Mucosa of descending colon (tissue), 3 donors: ENCODE data around the gene ALDH5A1. TPM values are rescaled to one million over a fixed set of nuclear protein-coding genes. Genes with fewer than 3 reads are reported as not detected.

Experiments used
- ATAC-seq: fragments of 200-7000 bp; cut with Tn5 transposase; one replicate; pipeline ENCODE4 v1.9.1; 2020; ENCODE audit warnings: mild to moderate bottlenecking, moderate library complexity
- DNase-seq, 3 donors: peaks; one replicate each; pipeline ENCODE4 v3.0.0-alpha.2; 2020
- H3K36me3 ChIP-seq: fragments of 200-600 bp; one replicate; pipeline ENCODE4 v1.8.0; 2021; ENCODE audit warnings: low read depth, mild to moderate bottlenecking
- H3K4me1 ChIP-seq: fragments of 200-600 bp; one replicate; pipeline ENCODE4 v1.8.0; 2021; ENCODE audit warnings: low read depth, mild to moderate bottlenecking
- H3K4me3 ChIP-seq: fragments of 200-600 bp; one replicate; pipeline ENCODE4 v1.8.0; 2021; ENCODE audit warnings: mild to moderate bottlenecking
- H3K9me3 ChIP-seq: fragments of 200-600 bp; one replicate; pipeline ENCODE4 v1.8.0; 2021; ENCODE audit warnings: mild to moderate bottlenecking
- CTCF ChIP-seq: fragments of 200-600 bp; IDR thresholded peaks from one replicate; pipeline ENCODE4 v1.8.0; 2022; ENCODE audit warnings: antibody characterized with exemption, mild to moderate bottlenecking
- intact Hi-C, 2 donors: fragments of 100-400 bp; cut with DNase I in 1 of 2; cut with micrococcal nuclease in 1 of 2; formaldehyde crosslinking; loops; one replicate each; pipeline versions ENCODE4 v1.11.0 to v1.11.1; 2022; cut with DNase I, micrococcal nuclease
- total RNA-seq, 3 donors: library from RNA; stranded (reverse); fragmentation: NEBNext Ultra II Directional in 2 of 3; extraction: Animal tissue kit (Norgen Biotek cat#: 25700) in 2 of 3; gene quantifications; one replicate each; pipeline versions ENCODE4 v1.2.1 to v1.2.4, GENCODE V29; 2021 to 2023
- donor health status: DM: no; HTN: no; CAD: no; lungs with moderate emphysema.
- donor health status: DM: no; HTN: no; CAD: no.
- donor health status: DM: no; HTN: yes; CAD: no.

ALDH5A1 gene
- total RNA-seq, 3 donors from 2014 or later = 5.9 to 18.2 (median 8.1) TPM

- no peak for ATAC-seq
- Histone ChIP-seq H3K4me3 (no peak overlapping the region), H3K9me3 (no peaks in the 10 kb centered on the region), H3K4me1 (no peaks in the 10 kb centered on the region), H3K36me3 (no peaks in the 10 kb centered on the region)
- DNase-seq = no peak
- TF ChIP-seq CTCF = no peak
- intact Hi-C loops = no loop called here
These were observed 63.7 kb downstream of the ALDH5A1 start for GRCh38 chr6:24558516-24558915.

- no peak for ATAC-seq
- H3K4me3 ChIP-seq = no peak overlapping the region
- DNase-seq = no peak
- TF ChIP-seq CTCF = no peak
- H3K4me1 ChIP-seq = no peaks in the 10 kb centered on the region
- intact Hi-C loops = no loop called here
- H3K36me3 ChIP-seq = no peaks in the 10 kb centered on the region
- no peaks in the 10 kb centered on the region for H3K9me3 ChIP-seq
These were observed 69.3 kb downstream of the ALDH5A1 start for GRCh38 chr6:24564081-24564480.

GRCh38 chr6:24565196-24565595 is 70.4 kb downstream of the ALDH5A1 start:
- Histone ChIP-seq H3K4me1 (no peaks in the 10 kb centered on the region), H3K9me3 (no peaks in the 10 kb centered on the region), H3K36me3 (no peaks in the 10 kb centered on the region), H3K4me3 (no peak overlapping the region)
- DNase-seq = no peak
- TF ChIP-seq CTCF = no peak
- intact Hi-C loops = no loop called here
- no peak for ATAC-seq

- no peak for DNase-seq
- H3K4me1 ChIP-seq = no peaks in the 10 kb centered on the region
- no peak for TF ChIP-seq CTCF
- intact Hi-C loops = no loop called here
- no peaks in the 10 kb centered on the region for H3K9me3 ChIP-seq
- peak; percentile 69 for ATAC-seq
- no peak overlapping the region for H3K4me3 ChIP-seq
- H3K36me3 ChIP-seq = no peaks in the 10 kb centered on the region
These were observed 71.4 kb downstream of the ALDH5A1 start for GRCh38 chr6:24566020-24566767.

- peak; percentile 77 for ATAC-seq
- Histone ChIP-seq H3K36me3 (no peaks in the 10 kb centered on the region), H3K4me1 (no peaks in the 10 kb centered on the region), H3K4me3 (no peak overlapping the region), H3K9me3 (no peaks in the 10 kb centered on the region)
- intact Hi-C loops = no loop called here
- peak in 2 of 3 donors; percentile 21 to 29 for DNase-seq
- TF ChIP-seq CTCF = no peak
These were observed 73.9 kb downstream of the ALDH5A1 start for GRCh38 chr6:24568683-24569082.

- ATAC-seq (no peak), DNase-seq (no peak)
- H3K36me3 ChIP-seq = no peaks in the 10 kb centered on the region
- TF ChIP-seq CTCF = no peak
- no peak overlapping the region for H3K4me3 ChIP-seq
- no peaks in the 10 kb centered on the region for H3K4me1 ChIP-seq
- intact Hi-C loops = no loop called here
- no peaks in the 10 kb centered on the region for H3K9me3 ChIP-seq
These were observed 75.0 kb downstream of the ALDH5A1 start for GRCh38 chr6:24569811-24570210.
